ENCODE results near the gene IFNA2. TPM values are rescaled to one million over a fixed set of nuclear protein-coding genes. Genes with fewer than 3 reads are reported as not detected.
"Not testable (repeated sequence)": the region's sequence is repeated elsewhere in the genome, so short reads cannot be mapped to it uniquely, and the experiment has no call there.

IFNA2 gene
- total RNA-seq, 1 experiment from 2014 or later = not detected

DNA sequence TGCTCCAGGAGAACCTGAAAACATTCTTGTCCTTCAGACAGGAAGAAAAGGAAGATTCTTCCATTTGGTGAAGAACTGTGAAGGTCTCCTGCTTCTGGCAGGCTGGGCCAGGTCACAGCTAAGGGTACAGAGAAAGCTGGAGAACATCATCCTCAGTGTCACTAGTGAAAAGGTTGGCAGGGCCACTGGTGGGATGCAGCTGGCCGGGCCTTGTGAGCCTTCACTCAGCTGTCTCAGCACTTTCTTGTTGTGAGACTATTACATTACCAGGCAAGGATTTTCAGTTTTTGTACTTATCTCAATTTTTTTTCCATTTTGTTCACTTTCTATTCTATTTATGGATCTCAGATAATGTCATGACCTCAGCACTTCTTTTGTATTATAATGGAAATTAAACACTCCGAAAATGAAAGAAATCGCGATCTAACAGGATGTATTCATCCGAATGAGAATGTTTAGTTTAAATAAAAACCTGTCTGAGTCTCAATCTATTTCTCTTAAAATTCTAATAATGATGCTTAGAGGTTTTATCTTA is 13.8 kb upstream of the IFNA2 start:
- no peak for DNase-seq
- peaks cover 62% of the 10 kb centered on the region for H3K27me3 ChIP-seq

GRCh38 chr9:21395778-21396717 is 10.8 kb upstream of the IFNA2 start:
- H3K36me3 ChIP-seq = no peaks in the 10 kb centered on the region
- DNase-seq = peak; percentile 85
- H3K27me3 ChIP-seq = peaks cover 68% of the 10 kb centered on the region

More for the DNA sequence above, 13.8 kb upstream of the IFNA2 start:
- no peaks in the 10 kb centered on the region for H3K36me3 ChIP-seq
- no peak overlapping the region for H3K4me3 ChIP-seq
- no peaks in the 10 kb centered on the region for H3K9me3 ChIP-seq

DNA sequence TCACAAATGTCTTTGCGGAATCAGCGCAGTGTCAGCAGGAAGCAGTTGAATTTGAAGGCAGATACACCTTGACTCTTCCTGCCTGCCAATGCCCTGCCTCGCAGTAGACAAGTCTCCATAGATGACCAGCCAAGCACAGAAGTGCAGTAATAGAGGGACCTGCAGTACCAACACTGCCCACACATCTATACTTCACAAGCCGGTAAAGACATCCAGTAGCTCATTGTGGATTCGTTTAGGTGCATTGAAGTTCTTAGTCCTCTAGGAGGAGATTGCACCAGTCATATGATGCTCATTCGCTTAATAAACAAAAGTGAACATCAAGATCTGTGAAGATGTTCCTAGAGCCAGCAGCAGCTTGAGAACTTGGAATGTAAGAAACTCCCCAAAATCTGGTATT is 7.1 kb upstream of the IFNA2 start:
- Histone ChIP-seq H3K9me3 (no peaks in the 10 kb centered on the region), H3K27me3 (peaks cover 88% of the 10 kb centered on the region), H3K36me3 (no peaks in the 10 kb centered on the region), H3K4me3 (no peak overlapping the region)
- DNase-seq = peak; percentile 68

More at GRCh38 chr9:21395778-21396717, 10.8 kb upstream of the IFNA2 start:
- no peaks in the 10 kb centered on the region for H3K9me3 ChIP-seq
- H3K4me3 ChIP-seq = peak overlapping the region; percentile 57

GRCh38 chr9:21383627-21384026 is 1.6 kb downstream of the IFNA2 start:
- peaks cover 80% of the 10 kb centered on the region for H3K27me3 ChIP-seq

GRCh38 chr9:21381448-21382339 is 3.5 kb downstream of the IFNA2 start:
- peaks cover 74% of the 10 kb centered on the region for H3K27me3 ChIP-seq
- no peak overlapping the region for H3K4me3 ChIP-seq
- H3K9me3 ChIP-seq = no peaks in the 10 kb centered on the region
- DNase-seq = no peak
- no peaks in the 10 kb centered on the region for H3K36me3 ChIP-seq

More at GRCh38 chr9:21383627-21384026, 1.6 kb downstream of the IFNA2 start:
- Histone ChIP-seq H3K9me3 (no peaks in the 10 kb centered on the region), H3K4me3 (0 out of 2 replicates have a peak overlapping the region, but pooled peaks have one; percentile 0), H3K36me3 (no peaks in the 10 kb centered on the region)
- no peak for DNase-seq

DNA sequence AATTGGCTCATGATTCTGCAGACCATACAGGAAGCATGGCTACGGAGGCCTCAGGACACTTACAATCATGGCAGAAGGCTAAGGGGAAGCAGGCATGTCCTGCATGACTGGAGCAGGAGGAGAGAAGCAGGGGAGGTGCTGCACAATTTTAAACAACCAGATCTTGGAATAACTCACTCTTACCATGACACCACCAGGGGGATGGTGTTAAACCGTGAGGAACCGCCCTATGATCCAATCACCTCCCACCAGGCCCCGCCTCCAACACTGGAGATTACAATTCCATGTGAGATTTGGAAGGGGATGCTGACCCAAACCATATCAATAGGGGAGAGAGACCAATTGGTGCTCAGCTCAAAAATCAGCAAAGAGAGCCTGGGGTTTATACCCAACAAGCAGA is 13.7 kb downstream of the IFNA2 start:
- H3K9me3 ChIP-seq = peaks cover 12% of the 10 kb centered on the region
- not testable (repeated sequence) for H3K4me3 ChIP-seq, DNase-seq, H3K36me3 ChIP-seq
- peaks cover 35% of the 10 kb centered on the region for H3K27me3 ChIP-seq

GRCh38 chr9:21367957-21368356 is 17.2 kb downstream of the IFNA2 start, which contains the start of gene IFNA13:
Gene IFNA13, minus strand, starts transcription at chr9:21368057. Its CDS starts 47 bp downstream, at chr9:21368010.
- no peak for DNase-seq
- Histone ChIP-seq H3K9me3 (no peaks in the 10 kb centered on the region), H3K27me3 (peaks cover 51% of the 10 kb centered on the region), H3K4me3 (no peak within 1 kb of the TSS), H3K36me3 (no peaks in the 10 kb centered on the region)

GRCh38 chr9:21367169-21367568 is 18.0 kb downstream of the IFNA2 start:
- not testable (repeated sequence) for H3K36me3 ChIP-seq, H3K9me3 ChIP-seq, DNase-seq, H3K4me3 ChIP-seq
- peaks cover 51% of the 10 kb centered on the region for H3K27me3 ChIP-seq

- DNase-seq = no peak
- peaks cover 32% of the 10 kb centered on the region for H3K27me3 ChIP-seq
- no peaks in the 10 kb centered on the region for H3K36me3 ChIP-seq
- no peak overlapping the region for H3K4me3 ChIP-seq
- no peaks in the 10 kb centered on the region for H3K9me3 ChIP-seq
These were observed 22.9 kb downstream of the IFNA2 start for GRCh38 chr9:21362287-21362686.

DNA sequence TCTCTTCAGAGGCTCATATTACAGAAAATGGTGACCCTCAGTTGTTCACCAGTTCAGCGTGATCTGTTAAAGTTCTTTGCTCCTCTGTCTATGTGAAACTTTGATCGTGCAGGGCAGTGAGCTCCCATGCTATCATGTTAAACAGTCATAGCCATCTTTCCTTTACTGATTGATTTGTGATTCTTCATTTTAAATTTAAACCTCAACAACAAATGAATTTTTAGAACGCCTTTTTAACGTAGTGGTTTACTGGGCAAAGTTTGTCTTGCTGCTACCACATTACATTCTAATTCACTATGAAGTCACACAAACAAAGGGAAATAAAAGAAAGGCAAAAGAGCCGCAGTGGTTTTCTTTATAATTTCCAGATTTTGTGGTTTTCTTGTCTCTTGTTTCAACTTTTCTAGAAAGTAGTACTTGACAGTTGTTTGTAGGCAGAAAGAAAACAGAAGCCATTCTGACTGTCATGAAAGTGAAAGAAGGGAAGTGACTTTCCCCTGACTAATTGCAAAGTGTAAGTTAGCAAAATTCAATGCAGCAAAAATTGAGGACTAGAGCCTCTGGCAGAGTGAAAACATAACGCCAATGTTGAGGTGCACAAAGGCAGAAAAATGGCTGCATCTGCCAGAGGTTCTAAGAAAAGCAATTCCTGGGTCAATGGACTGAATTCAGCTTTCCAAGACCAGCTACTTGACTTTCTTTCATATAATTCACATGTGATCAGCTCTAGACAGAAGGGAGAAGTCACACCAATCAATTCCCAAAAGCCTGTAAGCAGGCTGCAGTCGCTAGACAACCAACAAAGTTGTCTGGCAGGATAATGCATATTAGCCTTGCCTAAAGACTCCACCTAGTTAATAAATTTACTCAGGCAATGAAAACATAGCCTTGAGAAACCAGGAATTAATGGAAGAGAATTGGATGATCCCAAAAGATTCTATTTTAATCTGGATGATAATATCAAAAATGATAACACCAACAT is 27.4 kb downstream of the IFNA2 start:
- DNase-seq = no peak
- Histone ChIP-seq H3K27me3 (no peaks in the 10 kb centered on the region; the same call in 1 of the 2 replicates), H3K4me3 (peak overlapping the region; percentile 23), H3K36me3 (no peaks in the 10 kb centered on the region), H3K9me3 (no peaks in the 10 kb centered on the region)

DNA sequence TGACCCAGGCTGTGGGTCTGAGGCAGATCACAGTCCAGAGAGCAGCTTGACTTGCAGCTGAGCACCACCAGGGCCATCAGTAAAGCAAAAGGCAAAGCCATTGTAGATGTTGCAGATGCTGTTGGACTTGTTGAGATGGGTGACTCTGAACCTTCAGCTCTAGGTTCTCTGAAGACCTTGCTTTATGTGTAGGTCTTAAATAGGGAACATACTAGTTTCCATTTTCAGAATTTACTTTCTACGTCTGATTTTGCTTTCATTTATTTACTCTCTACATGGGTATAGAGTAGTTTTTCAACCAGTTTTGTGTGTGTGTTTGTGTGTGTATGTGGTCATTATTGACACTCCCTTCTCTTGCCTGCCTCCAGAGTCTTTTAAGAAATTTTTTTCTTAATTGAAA is 34.4 kb downstream of the IFNA2 start, which contains the start of gene IFNA6:
Gene IFNA6 (minus strand): TSS at position 101 of the 400 bp plus-strand sequence. CDS start 0 bp downstream, at position 101.
- DNase-seq = no peak
- no peaks in the 10 kb centered on the region for H3K36me3 ChIP-seq
- peaks cover 2% of the 10 kb centered on the region for H3K9me3 ChIP-seq
- H3K27me3 ChIP-seq = peaks cover 45% of the 10 kb centered on the region
- H3K4me3 ChIP-seq = no peak within 1 kb of the TSS

DNA sequence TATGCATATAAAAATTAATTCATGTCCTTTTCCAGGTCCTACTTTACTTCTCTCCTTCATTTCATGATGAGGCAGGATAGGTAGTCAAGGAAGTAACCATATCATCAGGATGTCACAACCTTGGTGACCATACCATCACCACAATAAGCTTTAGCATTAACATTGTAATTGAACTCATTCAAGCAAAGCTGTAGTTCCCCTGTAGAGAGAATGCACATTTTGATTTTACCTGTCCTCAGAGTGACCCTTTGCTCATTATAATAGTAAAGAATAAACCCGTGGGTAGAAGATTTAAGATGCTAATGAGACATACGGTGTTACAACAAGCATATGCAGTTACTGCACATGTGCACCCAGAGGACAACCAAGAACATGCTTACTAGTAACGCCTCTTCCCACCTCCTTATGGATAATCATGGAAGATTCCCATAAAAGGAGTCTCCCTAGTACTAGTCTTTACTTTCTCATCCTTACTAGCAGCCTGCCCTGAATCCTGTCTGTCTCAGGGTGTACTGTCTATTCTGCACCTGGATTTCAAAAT is 36.7 kb downstream of the IFNA2 start:
- Histone ChIP-seq H3K36me3 (no peaks in the 10 kb centered on the region), H3K27me3 (peaks cover 46% of the 10 kb centered on the region), H3K4me3 (no peak overlapping the region), H3K9me3 (peaks cover 19% of the 10 kb centered on the region)
- no peak for DNase-seq

- Histone ChIP-seq H3K36me3 (no peaks in the 10 kb centered on the region), H3K4me3 (no peak overlapping the region), H3K27me3 (peaks cover 2% of the 10 kb centered on the region; the same call in 1 of the 2 replicates), H3K9me3 (peaks cover 22% of the 10 kb centered on the region)
- no peak for DNase-seq
These were observed 44.5 kb downstream of the IFNA2 start for GRCh38 chr9:21340735-21341134.

DNA sequence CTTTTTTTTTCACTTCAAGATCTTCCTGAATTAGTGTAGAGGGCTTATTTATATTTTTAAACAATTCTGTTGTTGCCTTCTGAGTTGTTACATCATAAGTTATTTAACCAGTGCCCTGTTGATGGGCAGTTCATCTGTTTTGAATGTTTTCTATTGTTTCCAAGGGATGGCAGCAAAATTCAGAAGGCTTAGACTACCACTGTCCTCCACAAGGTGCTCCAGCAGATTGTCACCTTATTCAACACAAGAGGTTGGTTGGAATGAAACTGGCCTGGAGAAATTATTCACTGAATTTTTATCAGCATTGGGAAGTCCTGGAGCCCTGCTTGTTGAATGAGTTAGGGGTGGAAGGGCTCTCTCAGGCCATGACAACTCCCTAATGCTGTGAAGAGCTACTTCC is 48.7 kb downstream of the IFNA2 start:
- no peaks in the 10 kb centered on the region for H3K9me3 ChIP-seq
- no peak for DNase-seq
- no peaks in the 10 kb centered on the region for H3K27me3 ChIP-seq
- H3K36me3 ChIP-seq = peaks cover 37% of the 10 kb centered on the region
- no peak overlapping the region for H3K4me3 ChIP-seq
